Gastroesophageal sphincter (tissue), 3 donors: ENCODE measurements around the gene RBM24.

Experiments used
- EP300 ChIP-seq: sonication (generic); formaldehyde crosslinking; IDR thresholded peaks from one replicate; pipeline ENCODE4 v1.6.1; 2017; ENCODE audit warnings: antibody characterized with exemption, mild to moderate bottlenecking
- POLR2A ChIP-seq, 2 donors: fragments of 450-650 bp; IDR thresholded peaks; one replicate each; pipeline ENCODE4 v1.6.1; 2017; ENCODE audit warnings: antibody characterized with exemption in 2 of 2, mild to moderate bottlenecking in 2 of 2, moderate library complexity in 1 of 2
- POLR2AphosphoS5 ChIP-seq: sonication (generic); formaldehyde crosslinking; IDR thresholded peaks from one replicate; pipeline ENCODE4 v1.6.1; 2017; ENCODE audit warnings: antibody characterized with exemption
- TF ChIP-seq, protein P1 (sequence below), 4 experiments: fragments of 200-600 bp in 2 of 4; fragments of 450-650 bp in 2 of 4; sonication (generic) in 1 of 4; IDR thresholded peaks; one replicate each; pipeline ENCODE4 v1.5.1; 2017 to 2019; ENCODE audit warnings: antibody characterized with exemption in 4 of 4, mild to moderate bottlenecking in 2 of 4, moderate library complexity in 2 of 4

DNA sequence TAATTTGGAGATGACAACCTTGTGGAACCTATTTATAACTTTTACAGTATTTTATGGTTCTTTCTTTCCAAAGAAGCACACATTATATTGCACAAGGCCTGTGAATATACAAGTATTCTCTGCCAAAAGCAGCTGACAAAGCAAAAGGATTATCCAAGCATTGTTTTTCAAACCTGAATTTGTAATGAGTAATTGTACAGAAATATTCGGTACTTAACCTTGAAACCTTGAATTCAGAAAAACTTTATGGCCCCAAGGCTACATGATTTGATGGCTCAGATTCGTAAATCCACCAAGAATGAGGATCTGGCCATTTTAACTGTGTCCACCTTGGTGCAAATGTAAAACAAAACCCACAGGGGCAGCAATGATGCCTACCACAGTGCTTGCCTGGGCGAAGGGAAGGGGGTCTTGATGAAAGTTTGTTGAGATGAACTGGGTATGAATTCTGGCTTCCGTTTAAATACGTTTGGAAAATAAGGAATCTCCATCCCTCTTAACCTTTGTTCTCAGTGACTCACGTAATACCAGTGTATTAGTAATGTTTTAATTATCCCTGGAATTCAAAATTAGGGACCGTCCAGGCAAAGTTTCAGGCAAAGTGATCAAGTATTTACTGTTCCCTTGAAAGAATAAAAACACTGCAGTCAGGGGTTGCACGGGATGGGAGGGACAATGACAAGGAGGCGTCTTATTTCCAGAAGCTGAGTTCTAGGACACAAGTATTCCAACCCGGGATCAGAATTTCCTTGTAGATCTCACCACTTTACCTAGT, 2.7 kb upstream of the RBM24 start:
- TF ChIP-seq, protein P1, sequence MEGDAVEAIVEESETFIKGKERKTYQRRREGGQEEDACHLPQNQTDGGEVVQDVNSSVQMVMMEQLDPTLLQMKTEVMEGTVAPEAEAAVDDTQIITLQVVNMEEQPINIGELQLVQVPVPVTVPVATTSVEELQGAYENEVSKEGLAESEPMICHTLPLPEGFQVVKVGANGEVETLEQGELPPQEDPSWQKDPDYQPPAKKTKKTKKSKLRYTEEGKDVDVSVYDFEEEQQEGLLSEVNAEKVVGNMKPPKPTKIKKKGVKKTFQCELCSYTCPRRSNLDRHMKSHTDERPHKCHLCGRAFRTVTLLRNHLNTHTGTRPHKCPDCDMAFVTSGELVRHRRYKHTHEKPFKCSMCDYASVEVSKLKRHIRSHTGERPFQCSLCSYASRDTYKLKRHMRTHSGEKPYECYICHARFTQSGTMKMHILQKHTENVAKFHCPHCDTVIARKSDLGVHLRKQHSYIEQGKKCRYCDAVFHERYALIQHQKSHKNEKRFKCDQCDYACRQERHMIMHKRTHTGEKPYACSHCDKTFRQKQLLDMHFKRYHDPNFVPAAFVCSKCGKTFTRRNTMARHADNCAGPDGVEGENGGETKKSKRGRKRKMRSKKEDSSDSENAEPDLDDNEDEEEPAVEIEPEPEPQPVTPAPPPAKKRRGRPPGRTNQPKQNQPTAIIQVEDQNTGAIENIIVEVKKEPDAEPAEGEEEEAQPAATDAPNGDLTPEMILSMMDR (IDR thresholded peaks at IDR 0.05): no peak
- TF ChIP-seq POLR2A (IDR thresholded peaks at IDR 0.05) (no peak), POLR2AphosphoS5 (peak; percentile 52), EP300 (no peak)
